T-helper 22 cell (primary cell): ENCODE measurements around the gene PRR23B.

Experiments used
- DNase-seq: peaks from one replicate; pipeline ENCODE4 v3.0.0-alpha.2; 2020; ENCODE audit warnings: low read depth

Gene PRR23B

DNA sequence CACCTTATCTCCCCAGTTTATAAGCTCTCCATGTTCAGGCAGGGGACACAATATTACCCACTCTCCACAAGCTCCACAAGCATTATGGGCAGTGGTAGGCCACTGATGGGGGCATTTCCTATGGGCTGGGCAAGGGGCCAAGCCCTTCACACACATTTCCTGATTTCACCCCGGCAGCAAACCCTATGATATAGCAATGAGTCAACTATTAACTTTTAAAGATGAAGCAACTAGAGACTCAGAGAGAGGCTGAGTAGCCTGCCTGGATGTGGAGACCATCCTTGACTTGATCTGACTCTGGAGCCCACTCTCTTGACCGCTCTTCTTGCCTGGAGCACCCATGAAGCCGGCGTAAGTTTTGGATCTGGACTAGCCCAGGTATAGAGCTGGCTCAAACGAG lies 46.3 kb downstream of the PRR23B start:
- no peak for DNase-seq

DNA sequence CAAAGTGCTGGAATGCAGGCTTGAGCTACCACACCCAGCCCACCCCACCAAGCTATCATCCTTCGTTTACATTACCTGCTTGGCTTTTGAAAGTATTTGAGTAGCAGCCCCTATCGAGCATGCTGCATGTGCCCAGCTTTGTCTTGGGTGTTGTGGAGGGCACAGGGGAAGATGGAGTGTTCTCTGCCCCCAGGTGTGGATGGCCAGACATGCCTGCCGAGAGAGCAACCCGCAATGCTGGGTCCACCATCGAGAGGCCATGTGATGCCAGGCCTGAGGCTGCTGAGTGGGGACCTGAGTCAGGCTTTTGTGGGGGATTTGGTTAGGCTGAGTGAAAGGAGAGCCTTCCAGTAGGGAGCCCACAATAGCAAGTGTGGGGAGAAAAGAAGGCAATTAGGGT lies 47.8 kb downstream of the PRR23B start:
- DNase-seq = no peak

DNA sequence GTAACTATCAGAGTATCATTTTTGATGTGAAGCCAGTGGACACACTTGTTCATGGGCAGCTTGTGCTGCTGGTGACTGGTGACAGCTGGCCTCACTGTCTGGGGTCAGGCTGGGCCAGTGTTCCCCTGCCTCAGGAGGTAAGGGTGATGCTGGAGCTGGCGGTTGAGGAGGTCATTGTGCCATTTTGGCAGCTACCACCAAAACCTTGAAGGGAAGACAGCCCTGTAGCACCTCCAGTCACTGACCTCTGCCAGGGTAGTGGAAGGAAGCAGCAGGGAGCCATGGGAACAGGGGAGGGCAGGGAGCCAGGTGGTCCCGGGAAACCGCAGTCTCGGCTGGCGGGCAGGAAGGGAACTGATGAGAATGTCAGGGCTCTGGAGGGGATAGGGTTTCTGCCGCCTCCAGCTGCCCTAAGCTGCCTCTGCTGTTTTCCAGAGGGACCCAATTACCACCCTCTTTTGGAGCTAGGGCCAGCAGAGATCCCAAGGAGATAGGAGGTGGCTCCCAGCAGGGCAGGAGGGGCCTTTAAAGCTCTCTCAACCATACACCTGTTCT lies 48.9 kb downstream of the PRR23B start:
- DNase-seq = no peak
